Measurements from ENCODE around the gene SIGLEC10. TPM values are rescaled to one million over a fixed set of nuclear protein-coding genes. Genes with fewer than 3 reads are reported as not detected.

Gene SIGLEC10
- total RNA-seq, 1 donor from 2014 or later = not detected

- Histone ChIP-seq H3K4me3 (ENCODE audit: insufficient read depth, low read depth, low read length) (no peak overlapping the region), H3K27me3 (ENCODE audit: insufficient read depth, low read length) (no peaks in the 10 kb centered on the region), H3K36me3 (ENCODE audit: insufficient read depth, low read length) (no peaks in the 10 kb centered on the region), H3K9ac (ENCODE audit: low read length) (no peak overlapping the region), H3K4me1 (ENCODE audit: insufficient read depth, low read length) (no peaks in the 10 kb centered on the region), H3K79me2 (ENCODE audit: insufficient read depth, low read length) (no peaks in the 10 kb centered on the region), H3K4me2 (ENCODE audit: low read length) (no peak overlapping the region), H3K9me3 (ENCODE audit: insufficient read depth, low read depth, low read length) (no peaks in the 10 kb centered on the region), H4K20me1 (ENCODE audit: insufficient read depth, low read length) (no peaks in the 10 kb centered on the region), H2AFZ (ENCODE audit: low read depth, low read length) (no peak overlapping the region), H3K27ac (ENCODE audit: low read depth, low read length) (no peak overlapping the region)
- Mint-ChIP-seq H3K27me3 (ENCODE audit: low read depth, unreplicated experiment) (peaks cover 6% of the 10 kb centered on the region), H3K4me1 (ENCODE audit: low read depth, unreplicated experiment) (no peaks in the 10 kb centered on the region), H3K4me3 (ENCODE audit: unreplicated experiment) (no peak overlapping the region), H3K27ac (ENCODE audit: unreplicated experiment) (no peak overlapping the region), H3K9me3 (ENCODE audit: unreplicated experiment) (no peaks in the 10 kb centered on the region), H3K36me3 (ENCODE audit: low read depth, unreplicated experiment) (no peaks in the 10 kb centered on the region)
- DNase-seq (ENCODE audit: low read depth) (no peak), FAIRE-seq (no peak)
- no peak for TF ChIP-seq EZH2 (IDR thresholded peaks at IDR 0.05; ENCODE audit: insufficient read depth, low read length)
- no peak for TF ChIP-seq CTCF (IDR thresholded peaks at IDR 0.05; ENCODE audit: insufficient read depth, low read depth, low read length)
Measured at GRCh38 chr19:51389143-51389542, 28.3 kb downstream of the SIGLEC10 start.

GRCh38 chr19:51387924-51388389 is 29.5 kb downstream of the SIGLEC10 start, which contains the start of gene LIM2:
TSS of gene LIM2 (minus strand) at chr19:51387974. CDS start at chr19:51387443, 531 bp downstream.
- DNase-seq (ENCODE audit: low read depth) (no peak), FAIRE-seq (no peak)
- no peaks in the 10 kb centered on the region for H3K9me3 ChIP-seq (ENCODE audit: insufficient read depth, low read depth, low read length)
- no peaks in the 10 kb centered on the region for H3K27me3 ChIP-seq (ENCODE audit: insufficient read depth, low read length)
- H2AFZ ChIP-seq (ENCODE audit: low read depth, low read length) = no peak within 1 kb of the TSS
- Mint-ChIP-seq H3K27me3 (ENCODE audit: low read depth, unreplicated experiment) (peaks cover 6% of the 10 kb centered on the region), H3K4me1 (ENCODE audit: low read depth, unreplicated experiment) (no peaks in the 10 kb centered on the region), H3K4me3 (ENCODE audit: unreplicated experiment) (no peak within 1 kb of the TSS), H3K36me3 (ENCODE audit: low read depth, unreplicated experiment) (no peaks in the 10 kb centered on the region), H3K27ac (ENCODE audit: unreplicated experiment) (no peak within 1 kb of the TSS), H3K9me3 (ENCODE audit: unreplicated experiment) (no peaks in the 10 kb centered on the region)
- H3K4me2 ChIP-seq (ENCODE audit: low read length) = no peak within 1 kb of the TSS
- H3K27ac ChIP-seq (ENCODE audit: low read depth, low read length) = no peak within 1 kb of the TSS
- no peaks in the 10 kb centered on the region for H3K36me3 ChIP-seq (ENCODE audit: insufficient read depth, low read length)
- no peaks in the 10 kb centered on the region for H3K79me2 ChIP-seq (ENCODE audit: insufficient read depth, low read length)
- H3K9ac ChIP-seq (ENCODE audit: low read length) = no peak within 1 kb of the TSS
- no peaks in the 10 kb centered on the region for H4K20me1 ChIP-seq (ENCODE audit: insufficient read depth, low read length)
- TF ChIP-seq CTCF (IDR thresholded peaks at IDR 0.05; ENCODE audit: insufficient read depth, low read depth, low read length) (no peak), EZH2 (IDR thresholded peaks at IDR 0.05; ENCODE audit: insufficient read depth, low read length) (no peak)
- H3K4me3 ChIP-seq (ENCODE audit: insufficient read depth, low read depth, low read length) = no peak within 1 kb of the TSS
- H3K4me1 ChIP-seq (ENCODE audit: insufficient read depth, low read length) = no peaks in the 10 kb centered on the region

- no peaks in the 10 kb centered on the region for H3K9me3 ChIP-seq (ENCODE audit: insufficient read depth, low read depth, low read length)
- TF ChIP-seq EZH2 (IDR thresholded peaks at IDR 0.05; ENCODE audit: insufficient read depth, low read length) (no peak), CTCF (IDR thresholded peaks at IDR 0.05; ENCODE audit: insufficient read depth, low read depth, low read length) (no peak)
Measured at GRCh38 chr19:51386882-51387520, 30.4 kb downstream of the SIGLEC10 start.

More at GRCh38 chr19:51386882-51387520, 30.4 kb downstream of the SIGLEC10 start:
- Histone ChIP-seq H3K9ac (ENCODE audit: low read length) (no peak overlapping the region), H3K27me3 (ENCODE audit: insufficient read depth, low read length) (no peaks in the 10 kb centered on the region), H3K79me2 (ENCODE audit: insufficient read depth, low read length) (no peaks in the 10 kb centered on the region), H3K36me3 (ENCODE audit: insufficient read depth, low read length) (no peaks in the 10 kb centered on the region), H3K4me3 (ENCODE audit: insufficient read depth, low read depth, low read length) (no peak overlapping the region), H2AFZ (ENCODE audit: low read depth, low read length) (no peak overlapping the region), H3K4me1 (ENCODE audit: insufficient read depth, low read length) (no peaks in the 10 kb centered on the region), H3K4me2 (ENCODE audit: low read length) (no peak overlapping the region), H3K27ac (ENCODE audit: low read depth, low read length) (no peak overlapping the region), H4K20me1 (ENCODE audit: insufficient read depth, low read length) (no peaks in the 10 kb centered on the region)
- Mint-ChIP-seq H3K27me3 (ENCODE audit: low read depth, unreplicated experiment) (peaks cover 8% of the 10 kb centered on the region), H3K4me3 (ENCODE audit: unreplicated experiment) (no peak overlapping the region), H3K4me1 (ENCODE audit: low read depth, unreplicated experiment) (no peaks in the 10 kb centered on the region), H3K9me3 (ENCODE audit: unreplicated experiment) (no peaks in the 10 kb centered on the region), H3K27ac (ENCODE audit: unreplicated experiment) (no peak overlapping the region), H3K36me3 (ENCODE audit: low read depth, unreplicated experiment) (no peaks in the 10 kb centered on the region)
- no peak for FAIRE-seq
- DNase-seq (ENCODE audit: low read depth) = no peak

Measured in astrocyte (in vitro differentiated cells and primary cell).